B cell (primary cell): ENCODE results near the gene TRPM4.

ENCODE experiments used
- EZH2 ChIP-seq: IDR thresholded peaks from 2 replicates; pipeline ENCODE4 v1.6.1; 2012; ENCODE audit warnings: borderline replicate concordance, low read depth, mild to moderate bottlenecking, moderate library complexity, low read length; ENCODE audit not compliant: insufficient read depth, poor library complexity, severe bottlenecking
- TF ChIP-seq, protein P1 (sequence below): fragments of 200-600 bp; IDR thresholded peaks from one replicate; pipeline ENCODE4 v1.8.0; 2022; ENCODE audit warnings: antibody characterized with exemption, mild to moderate bottlenecking

DNA sequence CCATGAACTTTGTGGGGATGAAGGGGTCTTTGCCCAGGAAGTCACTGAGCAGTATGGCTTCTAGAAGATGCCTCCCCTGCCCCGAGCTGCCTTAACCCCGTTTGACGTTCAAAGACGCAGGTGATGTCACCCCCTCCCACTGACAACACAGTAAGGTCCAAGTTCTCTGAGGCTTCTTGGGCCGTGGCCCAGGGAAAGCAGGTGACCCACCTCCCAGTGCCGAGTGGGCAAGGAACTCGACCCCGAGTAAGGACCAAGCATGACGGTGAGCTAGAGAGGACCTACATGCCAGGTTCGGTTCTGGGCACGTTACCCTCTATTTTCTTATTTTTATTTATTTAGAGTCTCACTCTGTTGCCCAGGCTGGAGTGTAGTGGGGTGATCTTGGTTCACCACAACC, 86.1 kb downstream of the TRPM4 start:
- TF ChIP-seq, protein P1, sequence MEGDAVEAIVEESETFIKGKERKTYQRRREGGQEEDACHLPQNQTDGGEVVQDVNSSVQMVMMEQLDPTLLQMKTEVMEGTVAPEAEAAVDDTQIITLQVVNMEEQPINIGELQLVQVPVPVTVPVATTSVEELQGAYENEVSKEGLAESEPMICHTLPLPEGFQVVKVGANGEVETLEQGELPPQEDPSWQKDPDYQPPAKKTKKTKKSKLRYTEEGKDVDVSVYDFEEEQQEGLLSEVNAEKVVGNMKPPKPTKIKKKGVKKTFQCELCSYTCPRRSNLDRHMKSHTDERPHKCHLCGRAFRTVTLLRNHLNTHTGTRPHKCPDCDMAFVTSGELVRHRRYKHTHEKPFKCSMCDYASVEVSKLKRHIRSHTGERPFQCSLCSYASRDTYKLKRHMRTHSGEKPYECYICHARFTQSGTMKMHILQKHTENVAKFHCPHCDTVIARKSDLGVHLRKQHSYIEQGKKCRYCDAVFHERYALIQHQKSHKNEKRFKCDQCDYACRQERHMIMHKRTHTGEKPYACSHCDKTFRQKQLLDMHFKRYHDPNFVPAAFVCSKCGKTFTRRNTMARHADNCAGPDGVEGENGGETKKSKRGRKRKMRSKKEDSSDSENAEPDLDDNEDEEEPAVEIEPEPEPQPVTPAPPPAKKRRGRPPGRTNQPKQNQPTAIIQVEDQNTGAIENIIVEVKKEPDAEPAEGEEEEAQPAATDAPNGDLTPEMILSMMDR, result no peak
- TF ChIP-seq EZH2, result no peak
